H1 (cell line): ENCODE data around the gene GLB1L2. TPM values are rescaled to one million over a fixed set of nuclear protein-coding genes. Genes with fewer than 3 reads are reported as not detected.

Experiments
- CTCF ChIA-PET: fragments of 300-600 bp; sonication (Branson Sonifier 250); formaldehyde crosslinking; loops from one replicate; lab custom pipeline; 2021; ENCODE audit not compliant: partially characterized antibody; lab: Charles Lee
- POLR2A ChIA-PET: fragments of 300-600 bp; sonication (Branson Sonifier 250); formaldehyde crosslinking; loops from one replicate; lab custom pipeline; 2021; ENCODE audit warnings: inconsistent platforms; ENCODE audit not compliant: partially characterized antibody; lab: Charles Lee
- DNase-seq, 2 experiments: peaks; one replicate each; pipeline versions ENCODE4 v3.0.0 to v3.0.0-alpha.2; 2010 to 2022; ENCODE audit warnings: low spot score in 2 of 2, low read depth in 1 of 2, mixed read lengths in 1 of 2
- FAIRE-seq: peaks from 2 replicates; lab custom pipeline; 2011; peaks lifted over from hg19 to GRCh38; lab: Jason Lieb, UNC
- H2AFZ ChIP-seq: 2 replicates; pipeline ENCODE4 v1.8.1; 2012; ENCODE audit warnings: low read length, inconsistent platforms
- H2AK5ac ChIP-seq: 2 replicates; pipeline ENCODE4 v1.6.1; 2013; ENCODE audit warnings: low read depth, low read length
- H2BK120ac ChIP-seq: replicated peaks from 2 replicates; pipeline ENCODE3; 2013; ENCODE audit warnings: low read depth, low read length, inconsistent platforms
- H2BK12ac ChIP-seq: 2 replicates; pipeline ENCODE4 v1.6.1; 2013; ENCODE audit warnings: low read depth, low read length
- H2BK15ac ChIP-seq: 2 replicates; pipeline ENCODE4 v1.6.1; 2013; ENCODE audit warnings: low read length
- H2BK20ac ChIP-seq: 2 replicates; pipeline ENCODE4 v1.6.1; 2013; ENCODE audit warnings: low read length
- H2BK5ac ChIP-seq: 2 replicates; pipeline ENCODE4 v1.6.1; 2013; ENCODE audit warnings: low read depth, low read length
- H3K14ac ChIP-seq: 2 replicates; pipeline ENCODE4 v1.6.1; 2013; ENCODE audit warnings: inconsistent platforms; ENCODE audit not compliant: insufficient read length
- H3K18ac ChIP-seq: 2 replicates; pipeline ENCODE4 v1.6.1; 2013; ENCODE audit warnings: low read length; ENCODE audit errors: extremely low read depth
- H3K23ac ChIP-seq: 2 replicates; pipeline ENCODE4 v1.6.1; 2013; ENCODE audit warnings: inconsistent platforms; ENCODE audit not compliant: insufficient read length
- H3K23me2 ChIP-seq: 2 replicates; pipeline ENCODE4 v1.6.1; 2013; ENCODE audit warnings: low read depth, low read length
- H3K27ac ChIP-seq: 2 replicates; pipeline ENCODE4 v1.6.1; 2011; ENCODE audit warnings: low read depth, low read length, inconsistent platforms
- H3K27me3 ChIP-seq, 4 experiments: replicated peaks in 1 of 4; 1 replicate in 1 of 4; 2 replicates in 3 of 4; pipeline versions ENCODE4 v1.6.1 to v1.8.1; 2011 to 2013; ENCODE audit warnings: low read length in 3 of 4, mild to moderate bottlenecking in 3 of 4, inconsistent platforms in 2 of 4, mixed read lengths in 2 of 4, moderate library complexity in 1 of 4; ENCODE audit not compliant: control insufficient read depth in 3 of 4, insufficient read depth in 3 of 4; ENCODE audit errors: extremely low read depth in 1 of 4
- H3K36me3 ChIP-seq, 4 experiments: 2 replicates each; pipeline versions ENCODE4 v1.6.1 to v1.8.1; 2011 to 2013; ENCODE audit warnings: mild to moderate bottlenecking in 4 of 4, low read length in 3 of 4, moderate library complexity in 2 of 4, control low read depth in 1 of 4, inconsistent platforms in 1 of 4; ENCODE audit not compliant: insufficient read depth in 4 of 4, control insufficient read depth in 2 of 4
- H3K4ac ChIP-seq: replicated peaks from 2 replicates; pipeline ENCODE3; 2013; ENCODE audit warnings: low read length, low read depth, mixed read lengths, inconsistent platforms; ENCODE audit not compliant: insufficient read length
- H3K4me1 ChIP-seq, 4 experiments: replicated peaks in 1 of 4; 1 replicate in 1 of 4; 2 replicates in 3 of 4; pipeline versions ENCODE4 v1.6.1 to v1.8.1; 2011 to 2013; ENCODE audit warnings: low read length in 3 of 4, inconsistent platforms in 2 of 4, mixed read lengths in 1 of 4; ENCODE audit not compliant: insufficient read depth in 4 of 4, control insufficient read depth in 3 of 4
- H3K4me2 ChIP-seq, 2 experiments: 2 replicates each; pipeline versions ENCODE4 v1.6.1 to v1.8.1; 2011 to 2013; ENCODE audit warnings: low read depth in 2 of 2, low read length in 2 of 2, control low read depth in 1 of 2, inconsistent platforms in 1 of 2, mild to moderate bottlenecking in 1 of 2; ENCODE audit not compliant: insufficient read depth in 1 of 2
- H3K4me3 ChIP-seq, 4 experiments: fragments of 200-600, 300-600 bp in 1 of 4; sonication (generic), shearing (Covaris generic), sonication (Bioruptor Twin) in 1 of 4; 2 replicates each; pipeline versions ENCODE4 v1.5.1 to v1.8.1; 2011 to 2016; ENCODE audit warnings: low read length in 4 of 4, low read depth in 3 of 4, control low read depth in 2 of 4, inconsistent platforms in 2 of 4, mild to moderate bottlenecking in 2 of 4, mixed read lengths in 1 of 4, moderate library complexity in 1 of 4; ENCODE audit not compliant: insufficient read depth in 2 of 4; ENCODE audit errors: extremely low read depth in 1 of 4
- H3K56ac ChIP-seq: replicated peaks from 2 replicates; pipeline ENCODE3; 2013; ENCODE audit warnings: low read depth, mild to moderate bottlenecking, mixed read lengths, low read length, inconsistent platforms; ENCODE audit not compliant: insufficient read length
- H3K79me1 ChIP-seq: 2 replicates; pipeline ENCODE4 v1.6.1; 2013; ENCODE audit warnings: low read depth, low read length, control low read depth
- H3K79me2 ChIP-seq, 2 experiments: 2 replicates each; pipeline versions ENCODE4 v1.6.1 to v1.8.1; 2012 to 2013; ENCODE audit warnings: low read length in 2 of 2, mild to moderate bottlenecking in 2 of 2, inconsistent platforms in 1 of 2; ENCODE audit not compliant: insufficient read depth in 2 of 2, control insufficient read depth in 1 of 2
- H3K9ac ChIP-seq, 4 experiments: replicated peaks in 1 of 4; 1 replicate in 1 of 4; 2 replicates in 3 of 4; pipeline versions ENCODE4 v1.6.1 to v1.8.1; 2011 to 2013; ENCODE audit warnings: low read depth in 3 of 4, low read length in 3 of 4, control low read depth in 2 of 4, mild to moderate bottlenecking in 2 of 4, moderate library complexity in 2 of 4, inconsistent platforms in 1 of 4; ENCODE audit errors: extremely low read depth in 1 of 4
- H3K9me3 ChIP-seq, 2 experiments: 2 replicates each; pipeline versions ENCODE4 v1.6.1 to v1.8.1; 2012 to 2013; ENCODE audit warnings: mild to moderate bottlenecking in 2 of 2, moderate library complexity in 2 of 2, control low read depth in 1 of 2, inconsistent platforms in 1 of 2, low read depth in 1 of 2, low read length in 1 of 2, mixed read lengths in 1 of 2; ENCODE audit not compliant: insufficient read depth in 2 of 2
- H4K20me1 ChIP-seq, 2 experiments: replicated peaks in 1 of 2; 2 replicates each; pipeline versions ENCODE3 to v1.8.1; 2011 to 2013; ENCODE audit warnings: inconsistent platforms in 2 of 2, low read length in 2 of 2, mild to moderate bottlenecking in 1 of 2; ENCODE audit not compliant: insufficient read depth in 2 of 2, control insufficient read depth in 1 of 2
- H4K5ac ChIP-seq: 2 replicates; pipeline ENCODE4 v1.6.1; 2013; ENCODE audit warnings: low read length, low read depth, mixed read lengths, inconsistent platforms; ENCODE audit not compliant: insufficient read length
- H4K8ac ChIP-seq: 2 replicates; pipeline ENCODE4 v1.8.0; 2013; ENCODE audit warnings: mild to moderate bottlenecking, moderate library complexity, low read length, inconsistent platforms; ENCODE audit not compliant: insufficient read depth; ENCODE audit errors: extremely low read depth
- H4K91ac ChIP-seq: replicated peaks from 2 replicates; pipeline ENCODE3; 2013; ENCODE audit warnings: low read length, mixed read lengths, inconsistent platforms; ENCODE audit not compliant: insufficient read length
- CBX5 ChIP-seq: fragments of 300-800, 300-1000 bp; sonication (generic); IDR thresholded peaks from 2 replicates; pipeline ENCODE4 v1.7.1; 2016; ENCODE audit warnings: antibody characterized with exemption, low read length, low read depth
- CTBP2 ChIP-seq: IDR thresholded peaks from 2 replicates; pipeline ENCODE4 v1.7.0; 2011; ENCODE audit warnings: borderline replicate concordance, mild to moderate bottlenecking, moderate library complexity, mixed read lengths, low read length; ENCODE audit not compliant: insufficient read depth, insufficient read length
- EZH2 ChIP-seq: fragments of 200-600 bp; sonication (generic); IDR thresholded peaks from 2 replicates; pipeline ENCODE4 v1.7.1; 2012; ENCODE audit warnings: low read depth, mild to moderate bottlenecking, moderate library complexity, low read length, inconsistent platforms; ENCODE audit not compliant: severe bottlenecking
- RAD21 ChIP-seq, 2 experiments: IDR thresholded peaks in 1 of 2; conservative IDR thresholded peaks in 1 of 2; 2 replicates each; pipeline ENCODE4 v1.6.1; 2011; ENCODE audit warnings: low read depth in 2 of 2, low read length in 2 of 2, improper control_type of control experiment in 1 of 2, inconsistent platforms in 1 of 2, mild to moderate bottlenecking in 1 of 2, moderate library complexity in 1 of 2
- SP1 ChIP-seq: IDR thresholded peaks from 2 replicates; pipeline ENCODE4 v1.6.1; 2011; ENCODE audit warnings: low read depth, low read length
- SP4 ChIP-seq: IDR thresholded peaks from 2 replicates; pipeline ENCODE4 v1.6.1; 2012; ENCODE audit warnings: low read length, inconsistent platforms
- WGBS, 2 experiments: shearing (Covaris generic) in 1 of 2; methylation state at CpG; one replicate each; pipeline versions ENCODE4 v1.1.6 to v1.1.7; 2013 to 2015; ENCODE audit warnings: low lambda C conversion rate in 2 of 2, mixed read lengths in 2 of 2, inconsistent platforms in 1 of 2, low coverage in 1 of 2, missing lambda C conversion rate in 1 of 2; ENCODE audit not compliant: insufficient replicate concordance in 2 of 2, insufficient coverage in 1 of 2, insufficient read length in 1 of 2; ENCODE audit errors: extremely low coverage in 1 of 2, missing lambda C conversion rate in 1 of 2; 5-methylcytosine and 5-hydroxymethylcytosine counted together
- polyA plus RNA-seq, 7 experiments: library from polyadenylated mRNA; depleted of rRNA in 3 of 7; stranded (reverse) in 5 of 7; unstranded in 2 of 7; fragments of >200 nt in 5 of 7; fragments of 200-250 nt in 2 of 7; gene quantifications; 1 replicate in 5 of 7; 2 replicates in 1 of 7; 4 replicates in 1 of 7; pipeline versions ENCODE4 v1.2.1 to v1.2.3, GENCODE V29; 2011 to 2013; ENCODE audit warnings: missing spikeins in 2 of 7, mixed read lengths in 2 of 7
- total RNA-seq: library from RNA; stranded (reverse); fragmentation: NEBNext Ultra II Directional; extraction: Animal tissue kit (Norgen Biotek cat#: 25700); gene quantifications from 2 replicates; pipeline ENCODE4 v1.2.1, GENCODE V29; 2021
- TF ChIP-seq, protein P1 (sequence below), 3 experiments: IDR thresholded peaks; 1 replicate in 2 of 3; 2 replicates in 1 of 3; pipeline versions ENCODE4 v1.5.1 to v1.6.1; 2011; ENCODE audit warnings: low read length in 3 of 3, mild to moderate bottlenecking in 3 of 3, inconsistent platforms in 2 of 3, low read depth in 1 of 3, moderate library complexity in 1 of 3; ENCODE audit not compliant: insufficient read depth in 1 of 3; ENCODE audit errors: control extremely low read depth in 1 of 3

The GLB1L2 gene
- total and polyA plus RNA-seq, 2 of the 8 experiments (the other 6 are each of a cell fraction or from before 2014, with no cell fraction given), result 4.4 to 7.9 TPM

- Histone ChIP-seq H2AFZ (no peak overlapping the region), H3K23me2 (no peaks in the 10 kb centered on the region), H3K4ac (no peak overlapping the region), H4K8ac (peak overlapping the region; percentile 62; the same call in 1 of the 2 replicates), H2BK12ac (peak overlapping the region; percentile 27; the same call in 1 of the 2 replicates), H2BK15ac (no peak overlapping the region), H2BK20ac (no peak overlapping the region), H2BK5ac (no peak overlapping the region), H3K27me3 (no peaks in the 10 kb centered on the region), H3K18ac (no peak overlapping the region), H4K20me1 (no peaks in the 10 kb centered on the region), H3K36me3 (no peaks in the 10 kb centered on the region), H3K79me1 (no peaks in the 10 kb centered on the region), H3K9ac (no peak overlapping the region), H4K91ac (no peak overlapping the region), H2BK120ac (no peak overlapping the region), H3K4me3 (no peak overlapping the region), H3K56ac (no peak overlapping the region), H3K23ac (no peak overlapping the region), H3K4me2 (no peak overlapping the region), H3K79me2 (no peaks in the 10 kb centered on the region), H2AK5ac (no peak overlapping the region), H3K27ac (no peak overlapping the region), H4K5ac (no peak overlapping the region), H3K9me3 (no peaks in the 10 kb centered on the region), H3K4me1 (no peaks in the 10 kb centered on the region; a peak in 1 of 7 replicates), H3K14ac (no peak overlapping the region)
- TF ChIP-seq RAD21 (IDR thresholded peaks at IDR 0.05 in 1 of 2, conservative IDR thresholded peaks at IDR 0.05 in 1 of 2; ENCODE audit: low read depth in 2 of 2, low read length in 2 of 2) (no peak), SP1 (no peak), CTBP2 (no peak), SP4 (no peak), CBX5 (no peak), EZH2 (no peak)
- TF ChIP-seq, protein P1, sequence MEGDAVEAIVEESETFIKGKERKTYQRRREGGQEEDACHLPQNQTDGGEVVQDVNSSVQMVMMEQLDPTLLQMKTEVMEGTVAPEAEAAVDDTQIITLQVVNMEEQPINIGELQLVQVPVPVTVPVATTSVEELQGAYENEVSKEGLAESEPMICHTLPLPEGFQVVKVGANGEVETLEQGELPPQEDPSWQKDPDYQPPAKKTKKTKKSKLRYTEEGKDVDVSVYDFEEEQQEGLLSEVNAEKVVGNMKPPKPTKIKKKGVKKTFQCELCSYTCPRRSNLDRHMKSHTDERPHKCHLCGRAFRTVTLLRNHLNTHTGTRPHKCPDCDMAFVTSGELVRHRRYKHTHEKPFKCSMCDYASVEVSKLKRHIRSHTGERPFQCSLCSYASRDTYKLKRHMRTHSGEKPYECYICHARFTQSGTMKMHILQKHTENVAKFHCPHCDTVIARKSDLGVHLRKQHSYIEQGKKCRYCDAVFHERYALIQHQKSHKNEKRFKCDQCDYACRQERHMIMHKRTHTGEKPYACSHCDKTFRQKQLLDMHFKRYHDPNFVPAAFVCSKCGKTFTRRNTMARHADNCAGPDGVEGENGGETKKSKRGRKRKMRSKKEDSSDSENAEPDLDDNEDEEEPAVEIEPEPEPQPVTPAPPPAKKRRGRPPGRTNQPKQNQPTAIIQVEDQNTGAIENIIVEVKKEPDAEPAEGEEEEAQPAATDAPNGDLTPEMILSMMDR (IDR thresholded peaks at IDR 0.05; ENCODE audit: control extremely low read depth in 1 of 3, insufficient read depth in 1 of 3, low read depth in 1 of 3, low read length in 3 of 3), result no peak
- POLR2A ChIA-PET, result interaction anchor here (0.6 to 1.1 kb wide), 3 partner anchors 11 to 123 kb away, joined by 3 read pairs; partner anchors contain the start of gene GLB1L2
- FAIRE-seq (no peak), DNase-seq (no peak)
- 92% methylated on average over 26 of the region's 30 CpGs; no CpG with 5 or more reads in 1 of the 2 experiments for whole genome bisulfite sequencing, 2 experiments
- CTCF ChIA-PET, result interaction anchor here (0.8 to 1.6 kb wide), 4 partner anchors 10 to 98 kb away, joined by 3 to 5 read pairs (median 4); no protein-coding TSS in a partner anchor
These were observed 11.0 kb downstream of the GLB1L2 start for GRCh38 chr11:134342572-134343340.
